GM18858 (cell line): Measurements from ENCODE around the gene LMBRD1.
"Not testable (repeated sequence)": the region's sequence is repeated elsewhere in the genome, so short reads cannot be mapped to it uniquely, and the experiment has no call there.

Experiments
- ATAC-seq: cut with Tn5 transposase; IDR thresholded peaks from one replicate; pipeline ENCODE4 v1.9.1; 2021; ENCODE audit not compliant: unreplicated experiment

LMBRD1 gene

DNA sequence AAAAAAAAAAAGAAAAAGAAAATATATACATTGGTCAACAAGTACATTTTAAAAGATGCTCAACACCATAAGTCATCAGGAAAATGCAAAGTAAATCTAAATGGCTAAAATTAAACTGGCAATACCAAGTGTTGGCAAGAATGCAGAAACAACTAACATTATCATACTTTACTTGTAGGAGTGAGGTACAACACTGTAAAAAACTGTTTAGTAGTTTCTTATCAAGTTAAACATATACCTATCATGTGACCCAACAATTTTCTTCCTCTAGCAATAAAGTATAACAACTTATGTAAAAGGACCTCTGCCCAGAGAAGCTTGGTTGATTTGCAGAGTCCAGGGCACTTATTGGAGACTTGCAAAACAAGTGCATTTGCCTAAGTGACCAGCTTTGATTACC lies 40.4 kb downstream of the LMBRD1 start:
- ATAC-seq: no peak

DNA sequence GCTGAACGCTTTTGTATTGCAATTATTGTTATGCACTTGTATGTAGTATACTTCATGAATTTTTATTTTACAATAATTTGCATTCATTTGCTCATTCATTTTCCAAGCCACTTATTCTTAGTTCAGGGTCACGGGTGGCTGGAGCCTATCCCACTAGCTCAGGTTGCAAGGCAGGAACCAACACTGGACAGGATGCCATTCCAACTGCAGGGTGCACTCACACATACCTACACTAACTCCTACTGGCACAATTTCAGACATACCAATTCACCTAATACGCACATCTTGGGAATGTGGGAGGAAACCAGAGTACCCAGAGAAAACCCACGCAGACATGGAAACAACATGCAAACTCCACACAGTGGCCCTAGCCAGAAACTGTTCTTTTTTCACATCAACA lies 61.8 kb downstream of the LMBRD1 start:
- ATAC-seq: no peak

DNA sequence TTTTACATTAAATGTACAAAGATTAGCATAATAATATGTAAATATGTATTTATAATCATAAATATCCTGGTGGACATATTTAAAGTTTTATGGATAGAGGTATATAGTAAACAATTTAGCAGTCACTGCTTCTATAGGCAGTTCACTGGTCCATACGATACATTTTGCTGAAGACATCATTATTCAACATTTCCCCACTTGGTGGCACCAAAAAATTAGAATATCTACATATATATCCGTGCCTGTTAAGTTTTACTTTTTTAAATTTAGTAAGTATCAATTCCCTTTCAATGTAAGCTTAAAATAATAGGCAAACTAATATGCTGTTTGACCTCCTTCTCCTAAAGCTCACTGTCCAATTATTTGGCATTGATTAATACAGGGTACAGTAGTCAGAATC lies 64.2 kb downstream of the LMBRD1 start:
- no peak for ATAC-seq

GRCh38 chr6:69732045-69732444 lies 64.8 kb downstream of the LMBRD1 start:
- no peak for ATAC-seq

DNA sequence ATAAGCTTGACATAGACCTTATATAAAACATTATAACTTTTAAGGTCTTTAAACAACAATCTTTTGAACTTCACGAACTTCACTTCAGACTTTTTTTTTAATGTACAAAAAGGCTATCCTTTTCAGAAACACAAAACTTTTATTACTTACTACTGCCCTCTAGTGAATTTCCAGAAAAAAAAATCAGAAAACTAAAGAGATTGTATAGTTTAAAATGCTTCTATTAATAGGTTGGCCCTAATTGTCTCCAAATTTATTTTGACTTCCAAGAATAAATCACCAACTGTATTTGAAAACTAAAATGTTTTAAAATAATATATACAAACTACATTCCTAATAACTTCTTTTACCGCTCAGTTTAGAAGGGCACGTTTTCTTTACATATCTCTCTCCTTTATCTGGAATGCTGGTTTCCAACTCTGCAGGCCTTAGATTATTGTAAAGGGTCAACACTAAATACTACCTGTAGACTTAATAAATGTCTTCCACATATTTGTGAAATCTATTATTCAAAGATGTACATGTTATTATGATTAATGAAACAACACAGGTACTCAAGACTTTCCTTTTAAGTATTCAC lies 66.8 kb downstream of the LMBRD1 start:
- no peak for ATAC-seq

GRCh38 chr6:69722683-69723082 lies 74.1 kb downstream of the LMBRD1 start:
- ATAC-seq: no peak

- peak; percentile 83 for ATAC-seq
Observed at GRCh38 chr6:69719602-69720193, 77.1 kb downstream of the LMBRD1 start.

DNA sequence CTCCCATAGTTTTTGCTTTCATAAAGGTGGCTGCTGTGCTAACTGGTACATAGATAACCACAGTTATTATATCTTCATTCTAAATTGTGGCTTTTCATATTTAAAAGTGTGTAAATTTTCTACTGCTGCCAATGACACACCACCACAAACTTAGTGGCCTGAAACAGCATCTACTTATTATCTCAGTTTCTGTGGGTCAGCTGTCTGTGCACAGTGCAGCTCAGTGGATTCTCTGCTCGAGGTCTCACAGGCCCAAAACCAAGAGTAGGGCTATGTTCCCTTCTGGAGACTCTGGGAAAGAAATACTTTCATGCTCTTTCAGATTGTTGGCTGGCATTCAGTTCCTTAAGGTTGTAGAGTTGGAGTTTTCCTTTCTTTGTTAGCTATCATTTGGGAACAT lies 90.1 kb downstream of the LMBRD1 start:
- no peak for ATAC-seq

- ATAC-seq: no peak
Observed at GRCh38 chr6:69705954-69706353, 90.9 kb downstream of the LMBRD1 start.

- no peak for ATAC-seq
Observed at GRCh38 chr6:69704916-69705315, 91.9 kb downstream of the LMBRD1 start.

GRCh38 chr6:69699655-69700054 lies 97.2 kb downstream of the LMBRD1 start:
- ATAC-seq: no peak

GRCh38 chr6:69696273-69696672 lies 100.5 kb downstream of the LMBRD1 start:
- peak; percentile 61 for ATAC-seq

DNA sequence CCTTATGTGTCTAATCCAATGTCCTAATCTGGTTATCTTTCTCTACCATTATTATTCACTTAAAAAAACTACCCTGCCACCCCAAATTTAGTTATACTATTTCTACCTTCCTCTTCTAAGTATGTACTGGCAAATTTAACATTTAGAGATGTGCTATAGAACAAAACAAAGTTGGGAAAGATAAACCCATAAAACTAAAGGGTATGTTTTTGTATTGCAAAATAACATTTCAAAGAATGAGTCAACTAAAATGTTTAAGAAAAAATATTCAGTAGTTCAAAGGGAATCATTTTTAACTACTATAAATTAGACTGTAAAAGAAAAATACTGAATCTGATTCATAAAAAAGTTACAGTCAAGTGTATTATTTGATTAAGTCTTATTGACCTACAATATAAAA lies 103.0 kb downstream of the LMBRD1 start:
- ATAC-seq: no peak

- ATAC-seq: no peak
Observed at GRCh38 chr6:69690986-69691385, 105.8 kb downstream of the LMBRD1 start.

- no peak for ATAC-seq
Observed at GRCh38 chr6:69680302-69680701, 116.5 kb downstream of the LMBRD1 start.

GRCh38 chr6:69673298-69673697 lies 123.5 kb downstream of the LMBRD1 start:
- no peak for ATAC-seq

- ATAC-seq: no peak
Observed at GRCh38 chr6:69668916-69669315, 127.9 kb downstream of the LMBRD1 start.

DNA sequence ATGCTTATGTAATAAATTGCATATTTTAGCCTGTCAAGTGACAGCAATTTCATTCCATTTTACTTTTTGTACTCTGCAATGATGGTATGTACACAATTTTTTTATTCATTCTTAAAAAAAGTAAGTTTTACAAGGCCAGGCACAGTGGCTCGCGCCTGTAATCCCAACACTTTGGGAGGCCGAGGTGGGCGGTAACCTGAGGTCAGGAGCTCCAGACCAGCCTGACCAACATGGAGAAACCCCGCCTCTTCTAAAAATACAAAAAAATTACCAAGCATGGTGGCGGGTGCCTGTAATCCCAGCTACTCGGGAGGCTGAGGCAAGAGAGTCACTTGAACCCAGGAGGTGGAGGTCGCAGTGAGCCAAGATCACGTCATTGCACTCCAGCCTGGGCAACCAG lies 130.0 kb downstream of the LMBRD1 start:
- ATAC-seq: not testable (repeated sequence)

DNA sequence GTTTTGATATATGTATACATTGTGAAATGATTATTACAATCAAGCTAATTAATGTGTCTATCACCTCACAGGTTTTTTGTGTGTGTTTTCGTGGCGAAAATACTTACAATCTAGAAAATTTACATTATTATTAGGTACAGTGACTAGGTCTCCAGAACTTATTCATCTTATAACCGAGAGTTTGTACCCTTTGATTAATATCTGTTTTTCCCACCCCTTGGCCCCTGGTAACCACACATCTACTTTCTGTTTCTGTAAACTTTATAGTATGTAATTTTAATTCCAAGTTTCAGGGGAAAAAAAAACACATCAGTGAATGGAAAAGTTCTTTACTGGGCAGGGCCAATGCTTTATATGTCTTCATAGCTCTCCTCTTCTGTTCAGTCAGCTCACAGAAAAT lies 131.4 kb downstream of the LMBRD1 start:
- no peak for ATAC-seq

- no peak for ATAC-seq
Observed at GRCh38 chr6:69664551-69664950, 132.3 kb downstream of the LMBRD1 start.

GRCh38 chr6:69663215-69663614 lies 133.6 kb downstream of the LMBRD1 start:
- no peak for ATAC-seq

GRCh38 chr6:69650703-69651102 lies 146.1 kb downstream of the LMBRD1 start:
- no peak for ATAC-seq

- no peak for ATAC-seq
Observed at GRCh38 chr6:69647726-69648125, 149.1 kb downstream of the LMBRD1 start.
